CD14-positive monocyte (primary cell): ENCODE data around the gene MICAL2. TPM values are rescaled to one million over a fixed set of nuclear protein-coding genes. Genes with fewer than 3 reads are reported as not detected.

Source experiments
- DNase-seq, 3 donors: peaks; one replicate each; pipeline ENCODE4 v3.0.0-alpha.2; 2011 to 2022
- H2AFZ ChIP-seq: 2 replicates; pipeline ENCODE4 v1.6.0; 2012; ENCODE audit warnings: mild to moderate bottlenecking, low read depth, low read length, inconsistent platforms; ENCODE audit not compliant: insufficient read depth, poor library complexity, severe bottlenecking
- H3K27ac ChIP-seq, 2 donors: 1 replicate in 1 of 2; 2 replicates in 1 of 2; pipeline ENCODE4 v1.5.1; 2012 to 2013; ENCODE audit warnings: low read length in 2 of 2, control low read depth in 1 of 2, inconsistent platforms in 1 of 2, low read depth in 1 of 2, mild to moderate bottlenecking in 1 of 2
- H3K27me3 ChIP-seq, 2 donors: one replicate each; pipeline versions ENCODE4 v1.6.0 to v1.6.1; 2011 to 2013; ENCODE audit warnings: low read length in 2 of 2; ENCODE audit not compliant: control insufficient read depth in 2 of 2, insufficient read depth in 2 of 2
- H3K36me3 ChIP-seq, 2 donors: replicated peaks in 1 of 2; 1 replicate in 1 of 2; 2 replicates in 1 of 2; pipeline versions ENCODE4 v1.5.1 to v1.6.1; 2012 to 2013; ENCODE audit warnings: low read length in 2 of 2, control low read depth in 1 of 2, inconsistent platforms in 1 of 2, mild to moderate bottlenecking in 1 of 2; ENCODE audit not compliant: insufficient read depth in 2 of 2, control insufficient read depth in 1 of 2
- H3K4me1 ChIP-seq, 2 donors: 1 replicate in 1 of 2; 2 replicates in 1 of 2; pipeline versions ENCODE4 v1.5.1 to v1.6.1; 2012 to 2013; ENCODE audit warnings: low read length in 2 of 2, control low read depth in 1 of 2, inconsistent platforms in 1 of 2, mild to moderate bottlenecking in 1 of 2, moderate library complexity in 1 of 2; ENCODE audit not compliant: insufficient read depth in 2 of 2, control insufficient read depth in 1 of 2
- H3K4me2 ChIP-seq: replicated peaks from 2 replicates; pipeline ENCODE3; 2012; ENCODE audit warnings: low read length, moderate library complexity, mild to moderate bottlenecking; ENCODE audit not compliant: poor library complexity, severe bottlenecking; ENCODE audit errors: extremely low read depth
- H3K4me3 ChIP-seq, 3 experiments: fragments of 200-600 bp in 1 of 3; sonication (generic) in 1 of 3; replicated peaks in 1 of 3; 1 replicate in 2 of 3; 2 replicates in 1 of 3; pipeline ENCODE4 v1.5.1; 2011 to 2013; ENCODE audit warnings: low read length in 3 of 3, mild to moderate bottlenecking in 3 of 3, control low read depth in 2 of 3, low read depth in 2 of 3, inconsistent platforms in 1 of 3, moderate library complexity in 1 of 3
- H3K79me2 ChIP-seq: 2 replicates; pipeline ENCODE4 v1.6.0; 2012; ENCODE audit warnings: mild to moderate bottlenecking, control low read depth, inconsistent platforms, low read length, moderate library complexity; ENCODE audit not compliant: insufficient read depth
- H3K9ac ChIP-seq: 2 replicates; pipeline ENCODE4 v1.6.0; 2017; ENCODE audit warnings: low read length, mild to moderate bottlenecking; ENCODE audit not compliant: insufficient read depth, poor library complexity, severe bottlenecking
- H3K9me3 ChIP-seq, 2 donors: replicated peaks in 1 of 2; 1 replicate in 1 of 2; 2 replicates in 1 of 2; pipeline versions ENCODE4 v1.5.1 to v1.6.1; 2012 to 2013; ENCODE audit warnings: low read length in 2 of 2, control low read depth in 1 of 2; ENCODE audit not compliant: control insufficient read depth in 1 of 2, insufficient read depth in 1 of 2
- H4K20me1 ChIP-seq: 2 replicates; pipeline ENCODE4 v1.6.0; 2012; ENCODE audit warnings: mild to moderate bottlenecking, low read length, control low read depth, moderate library complexity; ENCODE audit not compliant: insufficient read depth
- H3K27ac Mint-ChIP-seq, 7 donors: one replicate each; pipeline ENCODE4 v1.8.0; 2020; ENCODE audit warnings: mild to moderate bottlenecking in 7 of 7, mixed read lengths in 7 of 7, moderate library complexity in 6 of 7, inconsistent platforms in 2 of 7
- H3K27me3 Mint-ChIP-seq, 3 donors: one replicate each; pipeline ENCODE4 v1.8.0; 2021 to 2022; ENCODE audit warnings: low read depth in 3 of 3, mild to moderate bottlenecking in 3 of 3, mixed read lengths in 3 of 3, moderate library complexity in 3 of 3, inconsistent platforms in 1 of 3
- H3K36me3 Mint-ChIP-seq, 2 donors: one replicate each; pipeline ENCODE4 v1.8.0; 2020; ENCODE audit warnings: mixed read lengths in 2 of 2, inconsistent platforms in 1 of 2, mild to moderate bottlenecking in 1 of 2
- H3K4me1 Mint-ChIP-seq: one replicate; pipeline ENCODE4 v1.8.0; 2020; ENCODE audit warnings: mild to moderate bottlenecking, mixed read lengths
- H3K4me3 Mint-ChIP-seq, 2 donors: one replicate each; pipeline ENCODE4 v1.8.0; 2020; ENCODE audit warnings: mild to moderate bottlenecking in 2 of 2, mixed read lengths in 2 of 2, moderate library complexity in 1 of 2
- H3K9me3 Mint-ChIP-seq, 7 donors: one replicate each; pipeline ENCODE4 v1.8.0; 2020 to 2022; ENCODE audit warnings: mixed read lengths in 7 of 7, mild to moderate bottlenecking in 6 of 7, moderate library complexity in 6 of 7, inconsistent platforms in 2 of 7
- CTCF ChIP-seq: fragments of 200-600 bp; IDR thresholded peaks from one replicate; pipeline ENCODE4 v1.8.0; 2022; ENCODE audit warnings: antibody characterized with exemption, mild to moderate bottlenecking
- WGBS: methylation state at CpG from one replicate; pipeline ENCODE4 v1.1.5; 2013; ENCODE audit warnings: missing lambda C conversion rate; ENCODE audit not compliant: insufficient coverage; 5-methylcytosine and 5-hydroxymethylcytosine counted together
- intact Hi-C, 2 donors: fragments of 100-400 bp; cut with micrococcal nuclease; formaldehyde crosslinking; loops; one replicate each; pipeline versions ENCODE4 v1.15.0 to v1.15.1; 2023
- polyA plus RNA-seq, 3 donors: library from polyadenylated mRNA; depleted of rRNA in 1 of 3; unstranded in 2 of 3; stranded (reverse) in 1 of 3; fragments of 300-500 nt in 2 of 3; fragments of >200 nt in 1 of 3; fragmentation: Illumina TruSeq in 2 of 3; gene quantifications; 1 replicate in 2 of 3; 2 replicates in 1 of 3; pipeline ENCODE4 v1.2.3, GENCODE V29; 2012 to 2021

The MICAL2 gene
- polyA plus RNA-seq, 3 donors, result 39.8 to 72.5 (median 44.0) TPM

GRCh38 chr11:12098601-12099000, 11.8 kb upstream of the MICAL2 start:
- H3K79me2 ChIP-seq, result no peaks in the 10 kb centered on the region
- H3K4me3 ChIP-seq, result no peak overlapping the region
- no peak overlapping the region for H3K4me2 ChIP-seq
- no peaks in the 10 kb centered on the region for H4K20me1 ChIP-seq
- TF ChIP-seq CTCF, result no peak
- intact Hi-C loops, result no loop called here
- H3K27me3 ChIP-seq, result no peaks in the 10 kb centered on the region
- Mint-ChIP-seq H3K9me3 (peaks cover 0 to 2% (median 0%) of the 10 kb centered on the region in 7 donors), H3K4me3 (peak overlapping the region in 1 of 2 donors; percentile 50), H3K27me3 (peaks cover 0 to 4% (median 4%) of the 10 kb centered on the region in 3 donors), H3K27ac (peak overlapping the region; percentile 73 to 94 (median 85)), H3K36me3 (no peaks in the 10 kb centered on the region), H3K4me1 (peaks cover 50% of the 10 kb centered on the region)
- 88% methylated on average over 1 of the region's 3 CpGs for WGBS
- H3K9me3 ChIP-seq, result no peaks in the 10 kb centered on the region
- peaks cover 39 to 42% of the 10 kb centered on the region in 2 donors for H3K4me1 ChIP-seq
- no peaks in the 10 kb centered on the region for H3K36me3 ChIP-seq
- DNase-seq, result no peak
- H3K9ac ChIP-seq, result no peak overlapping the region
- H3K27ac ChIP-seq, result peak overlapping the region in 1 of 2 donors; percentile 50
- no peak overlapping the region for H2AFZ ChIP-seq

GRCh38 chr11:12099132-12099873, 11.1 kb upstream of the MICAL2 start:
- H3K4me3 ChIP-seq, result no peak overlapping the region
- H4K20me1 ChIP-seq, result no peaks in the 10 kb centered on the region
- no peaks in the 10 kb centered on the region for H3K27me3 ChIP-seq
- H2AFZ ChIP-seq, result no peak overlapping the region
- TF ChIP-seq CTCF, result peak; percentile 66
- Mint-ChIP-seq H3K4me3 (peak overlapping the region in 1 of 2 donors; percentile 46), H3K36me3 (no peaks in the 10 kb centered on the region), H3K9me3 (peaks cover 0 to 1% (median 0%) of the 10 kb centered on the region in 7 donors), H3K4me1 (peaks cover 50% of the 10 kb centered on the region), H3K27ac (peak overlapping the region; percentile 73 to 94 (median 86)), H3K27me3 (peaks cover 0 to 6% (median 4%) of the 10 kb centered on the region in 3 donors)
- no peak overlapping the region for H3K9ac ChIP-seq
- no peak overlapping the region for H3K4me2 ChIP-seq
- no peaks in the 10 kb centered on the region for H3K36me3 ChIP-seq
- no peaks in the 10 kb centered on the region for H3K9me3 ChIP-seq
- no peaks in the 10 kb centered on the region for H3K79me2 ChIP-seq
- intact Hi-C loops, result no loop called here
- peak overlapping the region in 1 of 2 donors; percentile 50 for H3K27ac ChIP-seq
- H3K4me1 ChIP-seq, result peaks cover 39 to 42% of the 10 kb centered on the region in 2 donors
- DNase-seq, result peak; percentile 61 to 70 (median 68)
